ENCODE data around the gene ABCB6. TPM values are rescaled to one million over a fixed set of nuclear protein-coding genes. Genes with fewer than 3 reads are reported as not detected.
A peak's percentile ranks its signal among the peaks of the same experiment; 100 is the strongest.

ABCB6 gene
- total RNA-seq, 2 experiments from 2014 or later, result 10.0 to 10.3 TPM

DNA sequence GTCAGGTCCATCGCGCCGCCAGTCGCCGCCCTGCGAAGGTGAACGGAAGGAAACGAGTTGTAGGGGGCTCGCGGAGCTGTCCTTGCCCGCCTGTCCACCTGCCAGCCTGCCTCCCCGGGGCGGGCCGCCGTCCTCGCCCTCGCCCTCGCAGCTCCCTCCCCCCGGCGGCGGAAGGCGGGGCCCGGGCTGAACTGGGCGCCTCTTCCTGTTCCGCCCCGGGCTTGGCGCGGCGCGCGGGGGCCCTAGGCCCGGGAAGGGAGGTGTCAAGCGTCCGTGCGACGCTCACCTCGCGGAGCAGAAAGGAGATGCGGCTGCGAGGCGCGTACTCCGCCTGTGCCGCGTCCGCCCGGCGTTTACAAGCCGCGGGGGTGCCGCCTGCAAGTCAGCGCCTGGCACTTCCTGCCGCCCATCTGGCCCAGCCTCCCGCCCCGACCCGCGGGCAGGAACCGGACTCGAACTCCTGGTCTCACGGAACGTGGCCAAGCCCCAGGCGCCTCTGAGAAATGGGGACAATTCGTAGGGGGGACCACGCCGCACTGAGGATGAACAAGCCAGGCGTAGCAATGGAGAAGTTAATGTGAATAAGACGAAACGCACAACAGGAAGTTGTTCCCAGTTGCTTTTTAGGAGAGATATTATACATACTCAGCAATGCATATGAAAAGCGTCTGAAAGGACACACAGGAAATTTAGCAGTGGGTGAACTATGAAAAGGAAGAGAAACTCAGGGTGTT, 41.8 kb downstream of the ABCB6 start, which contains the start of gene CNPPD1:
TSS of gene CNPPD1 (minus strand) at position 108 of the 734 bp plus-strand sequence. CDS start at position 11, 97 bp downstream.
- ChIA-PET CTCF (interaction anchor here (0.6 to 6.7 kb wide), 16 partner anchors 11 to 226 kb away, joined by 3 to 37 read pairs (median 5); partner anchors contain the start of genes ABCB6, ANKZF1, ATG9A and DNAJB2), POLR2A (interaction anchor here (0.7 kb wide), 1 partner anchor 118 kb away, joined by 4 read pairs; no protein-coding TSS in a partner anchor)
- Mint-ChIP-seq H3K4me3 (peak within 1 kb of the TSS; percentile 87), H3K27me3 (no peaks in the 10 kb centered on the region), H3K36me3 (ENCODE audit: low read depth) (peaks cover 55% of the 10 kb centered on the region), H3K27ac (peak within 1 kb of the TSS; percentile 98), H3K9me3 (no peaks in the 10 kb centered on the region), H3K4me1 (peaks cover 62% of the 10 kb centered on the region)
- DNase-seq, result peak; percentile 88

DNA sequence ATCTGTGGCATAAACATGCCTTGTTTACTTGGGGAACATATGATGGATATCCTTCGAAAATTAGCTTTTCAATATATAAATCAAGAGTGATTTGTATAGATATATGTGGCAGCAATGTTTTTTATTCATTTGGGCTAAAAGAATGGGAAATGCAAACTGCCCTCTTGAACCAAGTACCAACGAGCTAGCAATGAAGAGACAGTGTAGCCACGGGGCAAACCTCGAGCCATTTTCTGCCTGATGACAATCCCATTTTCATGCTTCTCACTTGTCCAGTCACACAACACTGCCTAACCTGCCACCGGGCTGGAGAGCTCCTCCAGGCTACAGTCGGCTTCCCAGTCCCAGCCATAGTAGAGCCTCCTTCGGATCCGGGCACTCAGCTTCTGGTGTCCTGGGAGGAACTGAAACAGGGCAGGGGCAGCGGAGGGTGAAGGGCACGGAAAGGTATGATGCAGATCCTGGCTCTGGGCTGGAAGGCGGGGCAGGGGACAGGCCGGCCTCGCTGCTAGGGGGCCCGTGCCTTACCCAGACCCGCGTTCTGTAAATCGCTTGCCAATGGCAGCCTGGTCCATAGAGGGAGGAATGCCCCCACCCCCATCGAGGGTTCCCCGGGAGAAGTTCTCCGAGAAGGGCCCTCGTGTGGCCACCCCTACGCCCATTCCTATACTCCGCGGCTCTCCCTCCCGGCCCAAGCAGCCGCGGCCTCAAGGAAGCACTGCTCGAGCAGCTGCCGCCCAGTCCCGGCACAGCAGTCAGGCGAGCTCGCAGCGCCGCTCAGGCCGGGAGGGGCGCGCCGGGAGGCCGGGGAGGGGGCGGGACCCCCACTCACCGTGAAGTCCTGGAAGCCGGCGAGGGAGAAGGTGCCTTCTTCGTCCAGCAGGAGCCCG, 42.6 kb downstream of the ABCB6 start:
- Mint-ChIP-seq H3K36me3 (ENCODE audit: low read depth) (peaks cover 52% of the 10 kb centered on the region), H3K27ac (peak overlapping the region; percentile 88)
- CTCF ChIA-PET, result interaction anchor here (0.6 to 6.7 kb wide), 21 partner anchors 10 to 226 kb away, joined by 3 to 37 read pairs (median 4); partner anchors contain the start of genes ABCB6, ANKZF1, ATG9A and DNAJB2

DNA sequence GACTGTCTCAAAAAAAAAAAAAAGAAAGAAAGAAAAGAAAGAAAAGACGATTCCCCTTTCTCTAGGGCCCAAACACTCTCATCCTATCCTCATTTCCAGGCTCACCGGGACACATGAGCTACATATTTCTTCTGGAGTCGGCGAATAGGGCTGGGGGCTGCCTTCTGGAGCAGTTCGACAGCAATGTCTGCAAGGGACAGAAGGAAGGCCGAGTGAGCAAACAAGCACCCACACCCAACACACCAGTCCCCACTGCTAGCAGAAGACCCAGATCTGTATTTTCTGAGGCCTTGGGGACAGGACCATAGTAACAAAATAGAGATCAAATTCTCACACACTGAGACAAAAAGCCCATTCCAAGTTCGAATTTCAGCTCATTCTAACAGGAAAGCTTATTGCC, 43.3 kb downstream of the ABCB6 start:
- no peaks in the 10 kb centered on the region for H3K9me3 Mint-ChIP-seq
- peak overlapping the region; percentile 88 for H3K27ac Mint-ChIP-seq
- peaks cover 56% of the 10 kb centered on the region for H3K4me1 Mint-ChIP-seq
- H3K36me3 Mint-ChIP-seq (ENCODE audit: low read depth), result peaks cover 48% of the 10 kb centered on the region
- POLR2A ChIA-PET, result interaction anchor here (0.6 kb wide), 1 partner anchor 36 kb away, joined by 3 read pairs; no protein-coding TSS in a partner anchor
- CTCF ChIA-PET, result interaction anchor here (0.6 to 6.7 kb wide), 14 partner anchors 15 to 145 kb away, joined by 3 to 37 read pairs (median 5); partner anchors contain the start of genes ABCB6, DNAJB2 and NHEJ1
- DNase-seq, result no peak
- peak overlapping the region; percentile 87 for H3K4me3 Mint-ChIP-seq
- H3K27me3 Mint-ChIP-seq, result no peaks in the 10 kb centered on the region

More for the DNA sequence above, 42.6 kb downstream of the ABCB6 start:
- Mint-ChIP-seq H3K27me3 (no peaks in the 10 kb centered on the region), H3K4me1 (peaks cover 58% of the 10 kb centered on the region), H3K9me3 (no peaks in the 10 kb centered on the region), H3K4me3 (peak overlapping the region; percentile 87)
- DNase-seq, result peak; percentile 29
- POLR2A ChIA-PET, result interaction anchor here (0.6 to 0.7 kb wide), 2 partner anchors 36 to 119 kb away, joined by 3 to 4 read pairs; no protein-coding TSS in a partner anchor

DNA sequence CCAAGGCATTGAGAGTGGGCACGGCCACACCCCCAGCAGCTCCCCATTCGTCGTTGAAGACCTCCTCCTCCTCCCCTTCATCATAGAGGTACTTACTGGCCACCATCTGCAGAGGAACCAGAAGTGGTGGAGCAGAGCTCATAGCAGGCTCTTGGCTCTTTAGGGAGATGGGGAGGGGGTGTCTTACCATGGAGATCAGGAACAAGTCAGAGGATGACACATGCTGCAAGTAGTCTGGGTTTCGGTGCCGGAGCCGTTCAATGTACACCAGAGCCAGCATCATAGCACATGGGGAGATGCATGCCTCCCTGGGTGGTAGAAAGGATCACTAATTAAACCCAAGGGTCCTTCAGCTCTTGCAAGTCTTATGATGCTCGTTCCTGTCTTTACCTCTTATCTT, 44.0 kb downstream of the ABCB6 start:
- CTCF ChIA-PET, result interaction anchor here (0.8 to 6.7 kb wide), 8 partner anchors 15 to 125 kb away, joined by 3 to 37 read pairs (median 4); partner anchors contain the start of gene NHEJ1
- Mint-ChIP-seq H3K27ac (peak overlapping the region; percentile 26), H3K36me3 (ENCODE audit: low read depth) (peaks cover 43% of the 10 kb centered on the region), H3K9me3 (no peaks in the 10 kb centered on the region), H3K4me1 (peaks cover 49% of the 10 kb centered on the region), H3K27me3 (no peaks in the 10 kb centered on the region), H3K4me3 (peak overlapping the region; percentile 87)
- no peak for DNase-seq
- POLR2A ChIA-PET, result no interaction called here

DNA sequence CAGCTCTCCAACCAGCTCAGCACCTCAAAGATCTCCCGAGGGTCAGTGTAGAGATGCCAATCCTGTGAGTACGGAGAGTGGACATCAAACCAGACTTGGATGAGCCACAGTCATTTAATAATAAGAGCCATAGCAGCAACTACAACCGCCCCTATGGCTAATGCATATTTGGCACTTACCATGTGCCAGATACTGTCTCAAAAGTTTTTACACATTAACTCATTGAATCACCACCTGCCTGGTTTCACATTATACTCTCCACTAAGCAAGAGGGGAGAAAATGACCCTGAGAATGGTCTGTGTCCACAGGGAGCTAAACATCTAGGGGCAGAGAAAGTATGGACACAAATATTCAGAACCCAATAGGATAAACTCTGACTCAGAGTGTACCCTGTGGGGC, 44.6 kb downstream of the ABCB6 start:
- H3K4me1 Mint-ChIP-seq, result peaks cover 43% of the 10 kb centered on the region
- DNase-seq, result no peak
- H3K4me3 Mint-ChIP-seq, result peak overlapping the region; percentile 87
- H3K27me3 Mint-ChIP-seq, result no peaks in the 10 kb centered on the region
- peak overlapping the region; percentile 31 for H3K27ac Mint-ChIP-seq
- no peaks in the 10 kb centered on the region for H3K9me3 Mint-ChIP-seq
- ChIA-PET POLR2A (no interaction called here), CTCF (interaction anchor here (1.3 to 6.7 kb wide), 5 partner anchors 14 to 121 kb away, joined by 3 to 37 read pairs (median 6); partner anchors contain the start of gene NHEJ1)
- H3K36me3 Mint-ChIP-seq (ENCODE audit: low read depth), result peaks cover 40% of the 10 kb centered on the region

DNA sequence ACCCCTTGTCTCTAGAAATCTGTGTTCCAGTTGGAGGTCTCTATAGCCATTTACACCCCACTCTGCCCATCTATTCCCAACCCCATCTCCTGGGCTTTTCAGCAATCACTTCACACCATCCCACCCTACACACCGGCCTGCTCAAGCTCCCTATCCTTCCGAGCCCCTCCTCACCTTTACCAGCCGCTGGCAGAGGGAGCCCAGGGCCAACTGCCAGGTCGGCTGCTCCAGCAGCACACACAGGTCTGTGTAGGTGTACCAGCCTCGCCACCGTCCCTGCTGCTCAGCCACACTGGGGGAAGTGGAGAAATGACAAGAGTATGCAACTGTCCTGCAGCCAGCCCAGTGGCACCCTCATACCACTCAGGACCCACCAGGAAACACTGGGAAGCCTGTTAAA, 45.6 kb downstream of the ABCB6 start:
- POLR2A ChIA-PET, result no interaction called here
- peaks cover 39% of the 10 kb centered on the region for H3K36me3 Mint-ChIP-seq (ENCODE audit: low read depth)
- CTCF ChIA-PET, result interaction anchor here (1.9 to 6.7 kb wide), 5 partner anchors 9 to 122 kb away, joined by 6 to 37 read pairs (median 15); partner anchors contain the start of gene NHEJ1
- no peak overlapping the region for H3K4me3 Mint-ChIP-seq
- H3K9me3 Mint-ChIP-seq, result no peaks in the 10 kb centered on the region
- H3K27me3 Mint-ChIP-seq, result no peaks in the 10 kb centered on the region
- H3K27ac Mint-ChIP-seq, result peak overlapping the region; percentile 25
- no peak for DNase-seq
- H3K4me1 Mint-ChIP-seq, result peaks cover 39% of the 10 kb centered on the region

DNA sequence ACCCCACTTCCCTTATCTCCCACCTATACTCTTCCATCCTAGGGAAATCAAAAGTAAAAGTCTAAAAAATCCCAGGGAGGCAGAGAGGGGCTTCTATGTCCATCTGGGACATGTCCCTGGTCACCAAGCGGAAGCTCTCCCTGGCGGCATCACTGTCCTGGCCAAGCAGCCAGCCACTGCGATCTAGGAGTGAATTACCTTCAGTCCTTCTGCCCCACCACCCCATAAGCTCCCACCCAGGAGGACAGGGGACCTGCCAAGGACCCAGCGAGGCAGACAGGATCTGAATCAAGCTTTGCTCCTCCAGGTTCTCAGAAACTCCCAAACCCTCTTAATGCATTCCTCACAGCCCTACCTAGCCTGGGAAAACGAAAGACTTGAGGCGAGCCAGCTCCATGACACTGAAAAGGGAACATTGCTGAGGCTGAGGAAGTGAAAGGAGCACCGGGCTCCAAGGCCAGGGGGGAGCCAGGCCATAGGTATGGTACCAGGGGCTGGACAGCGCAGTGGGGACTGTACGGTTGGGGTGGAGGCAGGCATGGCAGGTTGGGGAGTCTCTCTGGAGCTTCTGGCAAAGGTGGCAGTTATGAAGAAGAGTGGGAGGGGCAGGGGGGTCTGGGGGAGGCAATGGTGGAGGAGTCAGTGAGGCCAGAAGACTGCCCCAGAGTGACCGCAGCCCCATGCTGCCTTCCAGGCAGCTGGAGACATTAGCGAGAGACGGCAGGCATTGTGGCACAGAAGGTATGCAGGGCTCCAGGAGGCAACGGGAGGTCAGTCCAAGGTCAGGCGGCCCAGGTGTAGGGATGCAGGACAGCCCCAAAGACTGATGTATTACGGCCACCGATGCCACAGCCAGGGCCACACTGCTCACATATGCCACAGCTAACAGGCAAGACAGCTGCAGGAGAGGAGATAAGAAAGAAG, 46.3 kb downstream of the ABCB6 start:
- peaks cover 39% of the 10 kb centered on the region for H3K36me3 Mint-ChIP-seq (ENCODE audit: low read depth)
- no peaks in the 10 kb centered on the region for H3K27me3 Mint-ChIP-seq
- no peak for DNase-seq
- CTCF ChIA-PET, result interaction anchor here (1.0 to 6.7 kb wide), 9 partner anchors 9 to 122 kb away, joined by 3 to 37 read pairs (median 6); partner anchors contain the start of genes GLB1L, NHEJ1 and STK16
- no peak overlapping the region for H3K27ac Mint-ChIP-seq
- POLR2A ChIA-PET, result no interaction called here
- H3K4me3 Mint-ChIP-seq, result no peak overlapping the region
- no peaks in the 10 kb centered on the region for H3K9me3 Mint-ChIP-seq
- peaks cover 36% of the 10 kb centered on the region for H3K4me1 Mint-ChIP-seq

DNA sequence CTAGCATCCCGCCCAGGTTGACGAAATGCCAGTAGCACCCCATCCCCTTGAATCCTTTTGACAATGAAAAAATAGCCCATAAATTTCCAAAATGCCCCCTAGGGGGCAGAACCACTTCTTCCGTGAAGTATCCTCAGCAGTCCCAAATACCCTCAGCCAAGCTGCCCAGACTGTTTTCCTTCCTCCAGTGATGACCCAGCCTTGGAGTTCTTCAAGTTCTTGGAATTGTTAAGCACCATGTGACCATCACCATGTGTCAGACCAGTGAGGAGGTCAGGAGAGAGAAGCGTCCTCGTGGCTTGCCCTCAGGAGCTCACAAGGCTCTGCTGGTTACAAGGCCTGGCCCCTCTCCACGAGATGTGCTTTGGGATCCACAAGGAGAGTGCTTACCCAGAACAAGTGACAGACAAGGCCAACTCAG, 47.5 kb downstream of the ABCB6 start:
- ChIA-PET POLR2A (no interaction called here), CTCF (interaction anchor here (0.8 to 6.7 kb wide), 13 partner anchors 11 to 144 kb away, joined by 3 to 37 read pairs (median 4); partner anchors contain the start of genes GLB1L, NHEJ1, STK16 and ZFAND2B)
- H3K9me3 Mint-ChIP-seq, result no peaks in the 10 kb centered on the region
- no peaks in the 10 kb centered on the region for H3K27me3 Mint-ChIP-seq
- peak; percentile 56 for DNase-seq
- peaks cover 32% of the 10 kb centered on the region for H3K4me1 Mint-ChIP-seq
- H3K27ac Mint-ChIP-seq, result no peak overlapping the region
- H3K4me3 Mint-ChIP-seq, result no peak overlapping the region
- H3K36me3 Mint-ChIP-seq (ENCODE audit: low read depth), result peaks cover 41% of the 10 kb centered on the region

DNA sequence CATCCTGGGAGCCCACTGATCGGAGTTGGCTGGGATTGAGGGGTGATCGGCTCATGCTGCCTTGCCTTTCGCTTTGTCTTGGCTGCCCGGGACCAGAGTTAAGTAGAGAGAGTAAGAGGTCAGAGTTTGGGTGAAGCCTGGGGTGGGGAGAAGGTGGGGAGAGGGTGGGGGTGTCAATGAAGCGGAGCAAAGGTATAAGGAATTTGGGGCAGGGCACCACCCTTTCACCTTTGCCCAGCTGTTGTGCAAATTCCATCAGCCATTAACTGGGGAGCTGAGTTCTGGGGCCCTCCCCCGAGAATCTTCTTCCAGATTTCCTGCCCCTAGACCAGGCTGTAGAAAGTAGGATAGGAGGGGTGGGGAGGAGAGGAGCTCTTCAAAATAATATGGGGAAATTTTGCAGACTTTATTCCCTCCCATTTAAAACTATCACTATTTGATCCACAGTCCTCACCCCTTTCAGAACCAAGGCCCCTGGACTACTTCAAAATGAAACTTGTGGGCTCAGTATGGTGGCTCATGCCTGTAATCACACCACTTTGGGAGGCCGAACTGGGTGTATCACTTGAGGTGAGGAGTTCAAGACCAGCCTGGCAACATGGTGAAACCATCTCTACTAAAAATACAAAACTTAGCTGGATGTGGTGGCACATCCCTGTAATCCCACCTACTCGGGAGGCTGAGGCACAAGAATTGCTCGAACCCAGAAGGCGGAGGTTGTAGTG, 48.7 kb downstream of the ABCB6 start, which contains the start of gene SLC23A3:
TSS of gene SLC23A3 (minus strand) at position 100 of the 725 bp plus-strand sequence. CDS start at position 55, 45 bp downstream.
- POLR2A ChIA-PET, result no interaction called here

DNA sequence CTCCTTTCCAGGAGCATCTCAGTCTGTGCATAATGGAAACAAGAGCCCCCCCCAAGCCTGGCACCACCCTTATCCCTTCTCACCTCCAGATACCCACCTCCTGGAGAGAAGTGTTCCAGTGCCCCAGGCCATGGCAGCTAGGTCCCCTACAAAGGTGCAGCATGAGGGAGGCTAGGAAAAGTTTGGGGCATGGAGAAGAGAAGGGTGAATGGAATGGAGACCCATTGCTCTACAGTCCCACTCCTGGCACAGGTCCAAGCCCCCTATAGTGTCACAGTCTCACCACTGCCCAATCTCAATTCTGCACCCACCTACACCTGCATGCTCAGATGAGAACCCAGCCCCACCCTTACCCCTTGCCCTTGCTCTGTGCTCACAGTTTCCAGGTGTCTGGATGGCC, 49.8 kb downstream of the ABCB6 start:
- ChIA-PET CTCF (interaction anchor here (1.5 to 2.6 kb wide), 2 partner anchors 12 to 126 kb away, joined by 3 to 16 read pairs; no protein-coding TSS in a partner anchor), POLR2A (no interaction called here)
- H3K4me1 Mint-ChIP-seq, result peaks cover 12% of the 10 kb centered on the region
- DNase-seq, result no peak
- no peaks in the 10 kb centered on the region for H3K27me3 Mint-ChIP-seq
- H3K36me3 Mint-ChIP-seq (ENCODE audit: low read depth), result peaks cover 27% of the 10 kb centered on the region
- no peak overlapping the region for H3K4me3 Mint-ChIP-seq
- no peak overlapping the region for H3K27ac Mint-ChIP-seq
- no peaks in the 10 kb centered on the region for H3K9me3 Mint-ChIP-seq

More for the DNA sequence above, 48.7 kb downstream of the ABCB6 start, which contains the start of gene SLC23A3:
- Mint-ChIP-seq H3K4me3 (no peak within 1 kb of the TSS), H3K36me3 (ENCODE audit: low read depth) (peaks cover 36% of the 10 kb centered on the region), H3K9me3 (no peaks in the 10 kb centered on the region), H3K4me1 (peaks cover 22% of the 10 kb centered on the region), H3K27ac (no peak within 1 kb of the TSS), H3K27me3 (no peaks in the 10 kb centered on the region)
- DNase-seq, result no peak
- CTCF ChIA-PET, result interaction anchor here (0.8 to 2.6 kb wide), 10 partner anchors 11 to 142 kb away, joined by 3 to 16 read pairs (median 3); partner anchors contain the start of gene PTPRN

DNA sequence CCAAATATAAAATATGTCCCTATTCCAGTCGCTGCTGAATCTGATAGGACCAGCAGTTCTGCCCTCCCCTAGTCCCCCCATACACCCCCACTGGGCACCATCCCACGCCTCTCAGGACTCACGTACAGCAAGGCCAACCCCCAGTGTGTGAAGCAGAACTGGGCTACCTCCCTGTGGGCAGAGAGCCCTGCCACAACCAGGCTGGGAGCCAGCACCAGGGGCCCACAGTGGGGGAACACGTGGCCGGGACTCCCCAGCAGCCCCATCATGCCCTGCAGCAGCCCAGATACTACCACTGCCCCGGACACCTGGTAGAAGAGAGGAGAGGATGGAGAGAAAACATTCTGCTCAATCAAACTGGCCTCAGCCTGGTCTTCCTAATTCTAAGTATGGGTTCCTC, 50.2 kb downstream of the ABCB6 start:
- Mint-ChIP-seq H3K4me1 (peaks cover 9% of the 10 kb centered on the region), H3K36me3 (ENCODE audit: low read depth) (peaks cover 25% of the 10 kb centered on the region), H3K4me3 (no peak overlapping the region), H3K9me3 (no peaks in the 10 kb centered on the region), H3K27ac (no peak overlapping the region), H3K27me3 (no peaks in the 10 kb centered on the region)
- CTCF ChIA-PET, result interaction anchor here (2.6 kb wide), 1 partner anchor 126 kb away, joined by 16 read pairs; no protein-coding TSS in a partner anchor
- POLR2A ChIA-PET, result no interaction called here
- no peak for DNase-seq

All from activated CD4-positive, alpha-beta T cell treated with anti-CD3 and anti-CD28 coated beads, Interleukin-2, amount 10 ng/mL, durations not matched to agents 7 days and 5 days (primary cell).